Hematopoietic multipotent progenitor cell treated with erythropoietin and hydrocortisone succinate and interleukin-3 and kit ligand, for 15 days (in vitro differentiated cells): ENCODE measurements around the gene ARMC12.
A peak's percentile ranks its signal among the peaks of the same experiment; 100 is the strongest.

Source experiments
- DNase-seq: peaks from one replicate; pipeline ENCODE4 v3.0.0-alpha.2; 2015; ENCODE audit warnings: low spot score

ARMC12 gene

DNA sequence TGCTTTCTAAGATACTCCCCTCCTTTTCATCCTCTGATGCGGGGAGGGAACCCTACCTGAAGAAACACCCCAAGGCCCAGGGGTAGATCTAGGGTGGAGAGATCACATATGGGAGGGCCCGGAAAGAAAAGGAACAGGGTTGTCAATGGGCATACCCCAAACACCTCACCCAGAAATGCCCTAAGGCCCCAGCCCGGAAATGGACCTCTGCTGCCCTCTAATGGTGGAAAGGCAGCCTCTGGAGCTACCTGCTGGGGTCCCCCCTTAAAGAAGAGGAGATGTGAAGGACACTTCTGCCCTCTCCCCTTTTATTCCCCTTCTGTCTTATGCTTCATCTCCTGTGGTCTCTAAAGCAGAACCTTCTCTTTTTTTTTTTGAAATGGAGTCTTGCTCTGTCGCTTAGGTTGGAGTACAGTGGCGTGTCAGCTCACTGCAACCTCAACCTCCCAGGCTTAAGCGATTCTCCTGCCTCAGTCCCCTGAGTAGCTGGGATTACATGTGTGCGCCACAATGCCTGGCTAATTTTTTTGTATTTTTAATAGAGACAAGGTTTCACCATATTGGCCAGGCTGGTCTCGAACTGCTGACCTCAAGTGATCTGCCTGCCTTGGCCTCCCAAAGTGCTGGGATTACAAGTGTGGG is 458 bp upstream of the ARMC12 start:
- peak; percentile 78 for DNase-seq

DNA sequence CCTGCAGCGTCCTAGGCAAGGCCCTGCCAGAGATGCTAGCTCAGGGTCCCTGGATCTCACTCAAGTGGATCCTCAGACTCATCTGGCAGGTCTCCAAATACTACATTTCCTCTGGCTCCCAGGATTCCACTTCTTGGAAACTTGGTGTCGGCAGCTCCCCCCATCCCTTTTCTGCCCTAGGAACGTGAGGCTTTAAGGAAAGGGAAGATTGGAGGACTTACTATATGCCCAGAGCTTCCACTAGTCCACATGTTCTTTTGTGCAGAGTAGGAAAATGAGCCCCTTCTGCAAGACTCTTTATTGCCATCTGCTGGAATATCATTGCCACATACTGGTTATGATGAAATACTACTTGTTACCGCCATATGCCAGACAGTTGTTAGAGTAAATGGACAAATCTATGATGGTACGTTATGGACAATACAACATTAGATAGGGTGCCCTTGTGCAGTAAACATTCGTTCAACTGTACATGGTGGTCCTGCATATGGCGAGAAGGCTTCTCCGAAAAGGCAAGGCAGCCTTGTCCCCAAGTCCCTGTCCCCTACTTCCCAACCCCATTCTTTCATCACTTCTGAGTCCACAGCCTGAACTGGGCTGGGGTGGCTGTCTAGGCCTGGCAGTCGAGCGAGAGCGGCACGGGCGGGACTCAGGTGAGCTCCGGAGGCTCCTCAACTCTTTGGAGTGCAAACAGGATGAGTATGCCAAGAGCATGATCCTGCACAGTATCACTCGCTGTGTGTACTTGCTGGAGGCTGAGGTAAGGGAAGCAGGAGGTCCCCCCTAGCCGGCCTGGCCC is 780 bp downstream of the ARMC12 start:
- peak; percentile 71 for DNase-seq

DNA sequence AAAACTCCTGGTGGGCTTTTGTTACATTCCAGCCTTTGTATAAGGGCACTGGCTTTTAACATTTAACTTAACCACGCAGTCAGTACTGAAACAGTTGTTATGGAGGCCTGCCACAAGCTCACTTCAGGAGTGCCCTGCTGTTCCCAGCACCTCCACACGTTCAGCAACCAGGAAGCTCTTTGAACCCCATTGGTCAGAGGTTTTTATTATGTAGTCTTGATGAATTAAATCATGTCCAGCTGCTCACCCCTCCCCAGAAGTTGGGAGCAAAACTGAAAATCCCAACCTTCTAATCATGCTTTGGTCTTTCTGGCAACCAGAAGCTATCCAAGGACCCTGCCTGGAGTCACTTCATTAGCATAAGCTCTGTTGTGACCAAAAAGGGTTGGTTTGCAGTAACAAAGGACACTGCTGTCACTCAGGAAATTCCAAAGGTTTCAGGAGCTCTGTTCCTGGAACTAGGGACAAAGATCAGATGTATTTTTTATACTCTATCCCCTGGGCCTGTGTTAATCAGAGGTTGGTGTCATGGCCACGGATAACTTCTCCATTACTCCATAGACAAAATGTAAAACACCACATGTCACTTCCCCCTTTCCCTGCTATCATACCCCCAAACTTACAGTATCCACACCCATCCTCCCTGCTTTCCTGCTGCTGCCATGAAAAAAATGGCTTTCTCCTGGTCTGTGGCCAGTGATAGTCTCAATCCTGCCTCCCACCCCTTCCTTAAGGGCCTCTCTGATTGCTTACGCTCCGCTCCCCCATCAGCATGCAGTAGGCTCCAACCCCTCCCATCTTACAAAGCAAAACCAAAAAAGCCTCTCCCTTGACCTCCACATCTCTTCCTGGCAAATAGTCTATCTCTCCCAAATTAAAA is 3.1 kb downstream of the ARMC12 start:
- no peak for DNase-seq

DNA sequence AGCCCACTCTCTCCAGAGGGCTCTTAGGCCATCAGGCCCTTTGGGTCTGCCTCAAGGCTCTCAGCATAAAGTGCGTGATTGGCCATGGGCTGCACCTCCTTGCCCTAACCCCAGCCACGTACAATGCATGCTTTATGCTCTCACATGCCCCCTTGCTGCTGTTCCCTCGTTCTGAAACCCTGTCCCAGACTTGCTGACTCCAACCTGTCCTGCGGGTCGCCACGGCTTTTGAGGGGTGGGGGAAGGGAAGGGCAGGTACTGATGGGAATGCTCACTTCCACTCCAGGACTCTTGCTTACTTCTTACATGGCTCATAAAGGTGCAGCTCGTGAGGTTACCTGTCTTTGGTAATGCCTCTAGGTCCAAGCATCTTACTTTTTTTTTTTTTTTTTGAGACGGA is 6.0 kb downstream of the ARMC12 start:
- no peak for DNase-seq

DNA sequence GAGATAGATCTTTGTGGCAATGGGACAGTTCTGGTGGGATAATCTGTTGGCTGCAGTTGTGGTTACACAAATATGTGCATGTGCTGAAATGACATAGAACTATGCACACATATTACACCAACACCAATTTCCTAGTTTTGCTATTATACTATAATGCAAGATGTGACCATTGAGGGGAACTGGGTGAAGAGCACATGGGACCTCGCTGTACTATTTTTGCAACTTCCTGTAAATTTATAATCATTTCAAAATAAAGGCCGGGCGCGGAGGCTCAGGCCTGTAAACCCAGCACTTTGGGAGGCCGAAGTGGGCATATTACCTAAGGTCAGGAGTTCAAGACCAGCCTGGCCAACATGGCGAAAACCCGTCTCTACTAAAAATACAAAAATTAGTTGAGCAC is 8.7 kb downstream of the ARMC12 start:
- DNase-seq = no peak

DNA sequence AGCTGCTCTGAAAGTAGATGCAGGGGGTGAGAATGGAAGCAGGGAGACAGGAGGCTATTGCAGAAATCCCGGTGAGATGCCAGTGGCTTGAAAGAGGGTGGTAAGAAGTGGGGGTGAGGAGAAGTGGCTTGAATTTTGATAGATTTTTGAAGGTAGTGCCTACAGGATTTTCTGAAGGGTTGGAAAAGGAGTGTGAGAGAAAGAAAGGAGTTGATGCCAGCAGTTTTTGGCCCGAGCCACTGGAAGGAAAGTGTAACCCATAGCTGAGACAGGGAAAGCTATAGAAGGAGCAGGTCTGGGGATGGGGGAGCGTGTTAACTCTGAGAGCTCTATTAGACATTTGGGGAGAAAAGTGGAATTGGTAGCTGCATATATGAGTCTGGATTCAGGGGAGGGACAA is 9.7 kb downstream of the ARMC12 start:
- no peak for DNase-seq

DNA sequence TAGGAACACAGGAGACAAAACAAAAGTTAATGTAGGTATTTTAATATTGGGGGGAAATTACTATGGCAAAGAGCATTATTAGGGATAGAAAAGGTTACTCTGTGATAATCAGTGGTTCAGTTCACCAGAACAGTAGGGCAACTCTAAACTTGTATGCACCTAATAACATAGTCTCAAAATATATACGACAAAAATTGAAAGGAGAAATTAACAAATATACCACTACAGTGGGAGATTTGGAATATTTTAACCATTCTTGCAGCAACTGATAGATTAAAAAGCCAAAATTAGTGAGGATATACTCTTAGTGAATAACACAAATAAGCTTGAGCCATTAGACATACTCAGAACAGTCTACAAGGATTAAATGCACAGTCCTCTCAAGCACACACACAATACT is 11.0 kb downstream of the ARMC12 start:
- no peak for DNase-seq

DNA sequence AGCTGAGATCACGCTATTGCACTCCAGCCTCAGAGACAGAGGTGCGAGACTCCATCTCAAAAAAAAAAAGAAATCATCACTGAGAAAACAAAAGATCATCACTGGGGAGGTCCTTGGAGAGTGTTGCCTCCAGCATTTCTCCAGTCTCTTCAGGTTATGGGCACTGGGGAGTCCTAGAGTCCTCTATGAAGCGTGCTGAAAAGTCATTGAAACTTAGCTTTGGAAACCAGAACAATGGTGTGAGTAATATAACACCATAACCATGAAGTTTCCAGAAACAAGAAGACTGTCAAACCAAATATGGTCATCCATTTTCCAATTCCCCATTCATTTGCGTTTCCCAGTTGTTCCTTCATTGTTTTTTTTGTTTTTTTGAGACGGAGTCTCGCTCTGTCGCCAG is 13.7 kb downstream of the ARMC12 start:
- DNase-seq = no peak

DNA sequence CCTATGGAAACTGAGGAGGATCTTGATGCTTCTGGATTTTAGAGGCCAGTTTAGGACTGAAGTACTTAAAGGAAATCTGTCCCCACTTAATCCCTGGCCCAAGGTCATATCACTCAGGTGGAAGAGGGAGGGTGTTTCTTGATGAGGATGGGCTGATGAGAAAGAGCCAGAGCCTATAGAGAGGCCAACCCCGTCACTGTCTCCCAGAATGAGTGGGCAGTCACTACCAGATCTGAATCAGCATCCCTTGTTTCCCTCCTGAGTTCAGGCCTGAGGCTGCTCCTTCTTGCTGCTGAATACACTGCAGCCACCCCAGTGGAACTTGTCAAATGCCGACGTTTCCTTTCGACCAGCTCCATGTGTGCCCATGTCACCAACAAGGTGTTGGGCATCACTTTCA is 14.8 kb downstream of the ARMC12 start:
- no peak for DNase-seq

DNA sequence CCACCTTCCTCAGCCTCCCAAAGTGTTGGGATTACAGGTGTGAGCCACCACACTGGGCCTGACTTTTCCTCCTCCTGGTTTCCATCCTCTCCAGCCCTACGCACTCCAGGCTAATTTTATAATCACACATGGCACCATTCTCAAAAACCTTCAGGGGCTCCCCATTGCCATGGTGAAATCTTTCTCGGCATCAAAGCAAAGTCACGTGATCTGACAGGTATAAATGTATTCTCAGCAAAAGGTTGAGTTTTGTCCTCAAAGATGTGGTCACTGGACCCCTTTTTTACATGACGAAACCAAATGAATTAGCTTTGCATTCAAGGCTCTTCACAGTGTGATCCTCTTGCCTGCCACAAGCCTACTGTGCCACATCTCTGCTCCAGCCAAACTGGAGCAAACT is 15.5 kb downstream of the ARMC12 start:
- DNase-seq = no peak

DNA sequence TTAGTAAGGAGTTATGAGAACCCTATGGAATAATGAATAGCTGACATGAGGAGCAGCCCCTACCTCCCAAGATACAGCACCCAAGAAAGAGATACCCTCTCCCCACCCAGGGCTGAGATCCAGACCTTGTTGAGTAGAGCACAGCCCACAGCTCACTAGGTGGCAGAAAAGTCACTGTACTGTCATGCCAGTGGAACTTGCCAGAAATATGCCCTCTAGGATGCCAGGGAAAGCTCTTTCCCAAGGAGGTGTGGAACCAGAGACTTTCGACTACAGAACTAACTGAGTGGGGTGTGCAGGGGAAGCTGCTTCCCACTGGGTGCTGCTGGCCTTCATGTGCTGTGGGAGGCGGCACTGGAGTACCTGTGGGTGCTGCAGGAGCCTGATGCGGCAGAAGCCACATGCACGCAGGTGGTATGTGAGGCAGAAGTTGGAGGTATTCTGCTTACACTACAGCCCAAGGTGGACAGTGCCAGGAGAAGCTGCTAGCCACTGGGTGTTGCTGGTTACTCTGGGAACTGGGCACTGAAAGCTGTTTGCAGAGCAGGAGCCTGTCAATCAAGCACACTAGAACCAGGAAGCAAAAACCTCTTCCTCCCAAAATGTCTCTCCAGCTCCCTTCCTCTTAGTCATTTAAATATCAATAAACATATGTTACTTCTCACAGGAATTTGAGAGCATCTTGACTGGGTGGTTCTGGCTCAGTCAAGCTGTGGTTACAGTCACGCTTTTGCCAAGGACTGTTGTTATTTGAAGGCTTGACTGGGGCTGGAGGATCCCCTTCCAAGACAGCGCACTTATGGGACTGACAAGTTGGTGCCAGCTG is 17.8 kb downstream of the ARMC12 start:
- DNase-seq = no peak

DNA sequence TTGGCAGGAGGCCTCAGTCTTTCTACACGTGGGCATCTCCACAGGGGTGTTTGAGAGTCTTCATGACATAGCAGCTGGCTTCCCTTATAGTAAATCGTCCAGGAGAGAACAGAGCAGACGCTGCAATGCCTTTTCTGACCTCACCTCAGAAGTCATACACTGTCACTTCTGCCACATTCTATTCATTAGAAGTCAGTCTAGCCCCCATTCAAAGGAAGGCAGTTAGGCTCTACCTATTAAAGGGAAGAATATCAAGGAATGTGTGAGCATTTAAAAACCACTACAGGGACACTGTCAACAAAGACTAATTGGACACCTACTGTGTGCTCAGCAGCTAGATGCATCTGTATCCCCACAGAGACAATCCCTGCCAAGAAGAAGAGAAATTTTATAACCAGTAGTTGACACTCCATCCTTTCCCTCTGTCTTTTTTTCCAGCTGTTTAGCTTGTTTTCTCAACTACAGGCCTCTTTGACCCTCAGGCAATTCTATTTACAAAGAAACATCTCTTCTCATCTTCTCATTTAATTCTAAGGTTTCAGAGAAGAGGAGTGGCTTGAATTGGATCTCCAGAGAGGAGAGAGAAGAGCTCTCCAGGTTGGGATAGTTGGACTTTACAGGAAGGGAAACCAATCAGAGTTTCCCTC is 18.6 kb downstream of the ARMC12 start:
- DNase-seq = no peak

DNA sequence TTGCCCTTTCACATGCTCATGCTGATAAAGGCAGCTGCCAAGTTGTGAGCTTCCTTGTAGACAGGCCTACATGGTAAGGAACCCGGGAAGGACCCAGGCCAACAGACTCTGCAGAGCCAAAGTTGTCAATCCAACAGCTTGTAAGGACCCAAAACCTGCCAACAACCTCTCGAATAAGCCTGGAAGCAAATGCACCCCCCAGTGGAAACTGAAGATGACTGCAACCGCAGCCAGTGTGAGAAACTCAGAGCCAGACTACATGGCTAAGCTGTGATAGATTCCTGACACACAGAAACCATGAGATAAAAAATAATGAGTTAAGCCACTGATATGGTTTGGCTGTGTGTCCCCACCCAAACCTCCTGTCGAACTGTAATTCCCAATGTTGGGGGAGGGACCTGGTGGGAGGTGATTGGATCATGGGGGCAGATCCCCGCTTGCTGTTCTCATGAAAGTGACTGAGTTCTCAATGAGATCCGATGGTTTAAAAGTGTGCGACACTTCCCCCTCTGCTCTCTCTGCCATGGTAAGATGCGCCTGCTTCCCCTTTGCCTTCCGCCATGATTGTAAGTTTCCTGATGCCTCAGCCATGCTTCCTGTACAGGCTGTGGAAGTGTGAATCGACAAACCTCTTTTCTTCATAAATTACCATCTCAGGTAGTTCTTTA is 20.8 kb downstream of the ARMC12 start:
- DNase-seq = no peak

DNA sequence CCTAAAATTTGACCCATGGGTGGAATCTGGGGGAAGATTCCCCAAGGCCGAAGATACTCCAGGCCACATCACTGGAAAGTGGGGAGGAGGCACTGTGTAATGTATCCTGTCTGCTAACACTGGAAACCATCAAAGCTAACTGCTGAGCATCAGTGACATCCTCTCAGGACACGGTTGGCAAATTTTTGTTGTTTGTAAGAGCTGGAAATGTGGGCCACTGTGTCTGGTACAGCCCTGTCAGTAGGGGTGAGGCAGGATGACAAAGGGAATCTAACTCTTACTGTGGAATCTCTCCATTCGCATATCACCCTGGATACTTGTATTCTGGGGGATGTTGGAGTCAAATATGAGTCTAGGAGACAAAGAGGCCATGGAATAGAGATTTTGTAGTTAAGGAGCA is 22.6 kb downstream of the ARMC12 start:
- no peak for DNase-seq

DNA sequence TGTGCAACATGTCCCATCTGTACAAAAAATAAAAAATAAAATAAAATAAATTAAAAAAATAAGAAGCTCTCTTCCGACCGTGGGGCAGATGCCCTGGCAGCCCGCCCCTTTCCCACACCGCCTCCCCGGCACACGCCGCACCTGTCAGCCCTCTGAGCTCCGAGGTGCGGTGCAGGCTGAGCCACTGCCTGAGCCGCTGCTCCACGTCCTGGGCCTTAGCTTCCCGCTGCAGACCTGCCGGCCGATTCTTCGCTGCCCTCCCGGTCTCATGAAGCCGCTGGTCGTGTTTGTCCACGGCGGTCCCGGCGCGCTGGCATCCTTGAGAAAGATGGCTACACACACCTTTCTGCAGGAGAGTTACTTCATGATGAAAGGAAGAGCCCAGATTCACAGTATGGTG is 28.9 kb downstream of the ARMC12 start:
- DNase-seq = no peak

DNA sequence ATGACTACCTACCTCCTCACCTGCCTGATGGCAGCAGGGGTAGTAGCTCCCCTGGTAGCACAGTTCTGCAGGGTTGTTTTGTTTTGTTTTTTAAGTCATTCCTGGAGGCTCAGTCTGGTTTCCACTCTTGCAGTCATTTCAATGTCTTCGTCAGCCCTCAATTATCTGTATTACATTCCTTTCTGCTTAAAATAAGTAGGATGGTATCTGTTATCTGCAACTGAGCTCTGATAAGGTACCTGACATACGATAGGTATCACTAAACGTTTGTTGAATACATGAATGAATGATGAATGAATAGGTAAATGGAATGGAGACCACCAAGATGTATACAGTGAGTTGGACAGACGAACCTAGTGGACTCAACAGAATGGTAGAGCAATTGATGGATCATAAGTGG is 32.4 kb downstream of the ARMC12 start:
- DNase-seq = no peak

DNA sequence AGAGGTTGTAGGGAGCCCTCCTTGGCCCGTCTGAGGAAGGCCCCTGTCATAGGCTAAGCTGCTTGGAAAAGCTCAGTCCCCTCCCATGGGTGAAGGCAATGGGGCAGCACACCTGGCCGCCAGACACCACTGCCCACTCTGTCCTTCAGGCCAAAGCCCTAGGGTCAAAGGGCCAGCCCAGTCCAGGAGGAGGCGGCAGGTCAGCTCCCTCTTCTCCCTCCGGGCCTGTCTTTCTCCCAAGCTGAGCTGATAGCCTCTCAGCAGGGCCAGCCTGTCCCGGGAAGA is 34.5 kb downstream of the ARMC12 start:
- no peak for DNase-seq

DNA sequence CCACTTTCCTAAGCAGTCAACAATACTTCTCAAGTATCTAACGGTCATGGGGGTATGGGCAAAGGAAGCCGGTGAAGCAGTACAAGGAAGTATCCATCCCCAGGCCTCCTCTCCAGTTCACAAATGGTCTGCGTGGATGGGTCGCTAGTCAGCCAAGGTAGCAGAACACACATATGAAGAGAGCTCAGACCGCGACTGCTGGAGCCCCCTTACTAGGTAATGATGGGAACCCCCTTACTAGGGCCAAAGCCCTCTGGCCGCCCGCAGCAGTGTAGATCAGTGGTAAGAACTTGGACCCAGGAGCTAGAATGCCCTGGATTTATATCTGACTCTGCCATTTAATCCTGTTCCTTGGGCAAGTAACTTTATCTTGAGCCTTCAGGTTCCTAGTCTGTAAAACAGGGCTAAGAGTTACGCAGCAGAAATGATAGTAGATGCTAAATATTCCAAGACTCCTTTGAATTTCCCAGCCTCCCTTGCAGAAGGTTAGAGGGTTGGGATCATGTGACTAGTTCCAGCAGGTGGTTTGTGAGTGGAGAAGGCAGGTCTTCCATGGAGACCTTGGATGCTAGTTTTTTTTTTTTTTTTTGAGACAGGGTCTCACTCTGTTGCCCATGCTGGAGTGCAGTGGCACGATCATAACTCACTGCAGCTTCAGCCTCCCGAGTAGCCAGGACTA is 37.4 kb downstream of the ARMC12 start:
- DNase-seq = no peak

DNA sequence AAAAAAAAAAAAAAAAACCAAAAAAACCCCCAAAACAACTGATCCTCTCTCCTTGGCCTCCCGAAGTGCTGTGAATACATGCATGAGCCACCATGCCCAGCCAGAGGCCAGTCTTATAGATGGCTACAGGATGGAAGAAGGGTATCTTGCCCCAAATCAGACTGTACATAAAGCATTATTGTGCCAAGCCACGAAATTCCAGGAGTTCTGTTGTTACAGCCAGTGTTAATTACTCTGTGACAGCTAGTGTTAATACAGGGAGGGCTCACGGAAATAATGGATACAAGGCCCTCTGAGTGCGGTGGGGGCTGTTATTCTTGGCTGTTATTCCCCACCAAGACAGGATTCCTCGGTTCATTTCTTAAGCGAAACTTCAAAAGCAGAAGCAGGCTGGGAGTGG is 38.2 kb downstream of the ARMC12 start:
- DNase-seq = no peak

DNA sequence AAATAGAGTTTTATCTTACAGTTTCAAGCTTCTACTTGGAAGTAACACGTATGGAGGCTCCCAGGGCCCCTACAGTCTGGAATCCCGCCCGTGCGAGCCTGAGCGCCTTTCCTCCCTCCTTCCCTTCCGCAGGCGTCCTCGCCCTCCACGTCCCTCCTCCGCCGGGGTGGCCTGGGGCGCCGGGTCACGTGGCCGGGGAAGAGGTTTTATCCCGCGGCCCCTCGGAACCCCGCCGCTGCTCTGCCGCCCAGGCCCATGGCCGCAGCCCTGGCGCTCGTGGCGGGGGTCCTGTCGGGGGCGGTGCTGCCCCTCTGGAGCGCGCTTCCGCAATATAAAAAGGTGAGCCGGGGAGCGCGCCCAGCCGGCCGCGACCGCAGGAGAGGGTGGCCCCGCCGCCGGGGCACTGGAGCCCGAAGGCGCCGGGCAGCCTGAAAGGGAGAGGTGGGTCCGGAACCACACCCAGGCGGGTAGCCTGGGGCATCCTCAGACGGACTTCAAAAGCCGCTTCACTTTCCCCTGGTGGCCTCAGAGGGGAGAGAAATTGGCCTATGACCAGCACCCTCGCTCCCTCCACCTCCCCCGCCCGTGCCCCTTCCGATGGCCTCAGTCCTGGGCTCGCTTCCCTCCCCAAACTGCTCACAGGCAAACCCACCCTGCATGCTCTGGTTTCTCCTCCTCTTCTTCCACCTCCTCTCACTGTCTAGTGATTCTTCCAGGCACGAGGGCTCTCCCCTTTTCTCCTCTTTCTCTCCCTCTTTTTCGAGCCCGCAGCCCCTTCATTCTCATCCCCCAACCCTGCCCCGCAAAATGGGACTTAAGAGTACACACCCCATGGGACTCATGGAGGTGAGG is 39.8 kb downstream of the ARMC12 start, which contains the start of gene CLPSL2:
Gene CLPSL2 (plus strand): TSS at position 235 of the 852 bp plus-strand sequence. CDS start 21 bp downstream, at position 256.
- DNase-seq = no peak
